ENCODE measurements around the gene SLX9.
A peak's percentile ranks its signal among the peaks of the same experiment; 100 is the strongest.

Gene SLX9

GRCh38 chr21:44977616-44978340 lies 37.9 kb downstream of the SLX9 start:
- no peak overlapping the region for H2BK5ac ChIP-seq (ENCODE audit: low read depth, low read length, poor library complexity)
- H3K79me2 ChIP-seq (ENCODE audit: control insufficient read depth, insufficient read depth, low read length, poor library complexity) = peaks cover 2% of the 10 kb centered on the region
- H3K23ac ChIP-seq (ENCODE audit: low read length) = no peak overlapping the region
- H3K27ac ChIP-seq (ENCODE audit: low read depth, low read length) = no peak overlapping the region
- H3K36me3 ChIP-seq (ENCODE audit: control insufficient read depth in 1 of 2, insufficient read depth in 2 of 2, low read length in 2 of 2) = peaks cover 24 to 29% of the 10 kb centered on the region in 2 experiments
- H2AFZ ChIP-seq (ENCODE audit: insufficient read depth, low read length, poor library complexity) = no peak overlapping the region
- no peak overlapping the region for H3K9ac ChIP-seq (ENCODE audit: low read length)
- no peak overlapping the region for H3K14ac ChIP-seq (ENCODE audit: low read length)
- no peaks in the 10 kb centered on the region for H3K9me3 ChIP-seq (ENCODE audit: insufficient read depth, low read depth, low read length)
- H3K4me3 ChIP-seq (ENCODE audit: low read depth, low read length) = no peak overlapping the region
- H4K91ac ChIP-seq (ENCODE audit: low read depth, low read length) = peak overlapping the region; percentile 32
- no peak overlapping the region for H2BK12ac ChIP-seq (ENCODE audit: low read length)
- no peak overlapping the region for H2AK5ac ChIP-seq (ENCODE audit: low read length)
- no CpG with 5 or more reads among the region's 22 CpGs for WGBS (ENCODE audit: extremely low coverage, insufficient coverage, insufficient read length)
- no peak overlapping the region for H3K4me2 ChIP-seq (ENCODE audit: low read length)
- H3K4ac ChIP-seq (ENCODE audit: low read depth, low read length) = no peak overlapping the region
- H3K18ac ChIP-seq (ENCODE audit: low read length) = no peak overlapping the region
- H3K79me1 ChIP-seq (ENCODE audit: low read length) = peaks cover 14% of the 10 kb centered on the region
- no peak overlapping the region for H4K8ac ChIP-seq (ENCODE audit: low read depth, low read length)
- DNase-seq = no peak
- no peak overlapping the region for H2BK120ac ChIP-seq (ENCODE audit: insufficient read depth, low read length, poor library complexity)
- no peaks in the 10 kb centered on the region for H3K27me3 ChIP-seq (ENCODE audit: insufficient read depth, low read length)
- no peak overlapping the region for H4K12ac ChIP-seq (ENCODE audit: low read depth, low read length)
- H3K4me1 ChIP-seq (ENCODE audit: control insufficient read depth in 1 of 2, insufficient read depth in 2 of 2, low read length in 2 of 2) = peaks cover 7 to 18% of the 10 kb centered on the region in 2 experiments

- no peak overlapping the region for H3K18ac ChIP-seq (ENCODE audit: low read length)
- no peaks in the 10 kb centered on the region for H3K9me3 ChIP-seq (ENCODE audit: insufficient read depth, low read depth, low read length)
- no peak overlapping the region for H3K4me3 ChIP-seq (ENCODE audit: low read depth, low read length)
- H2BK120ac ChIP-seq (ENCODE audit: insufficient read depth, low read length, poor library complexity) = no peak overlapping the region
- no peak overlapping the region for H3K9ac ChIP-seq (ENCODE audit: low read length)
- peak overlapping the region; percentile 11 for H4K8ac ChIP-seq (ENCODE audit: low read depth, low read length)
- no peak overlapping the region for H3K23ac ChIP-seq (ENCODE audit: low read length)
- no peak overlapping the region for H2AFZ ChIP-seq (ENCODE audit: insufficient read depth, low read length, poor library complexity)
- peaks cover 2% of the 10 kb centered on the region for H3K79me2 ChIP-seq (ENCODE audit: control insufficient read depth, insufficient read depth, low read length, poor library complexity)
- peak overlapping the region; percentile 69 for H2BK12ac ChIP-seq (ENCODE audit: low read length)
- no CpG with 5 or more reads among the region's 20 CpGs for WGBS (ENCODE audit: extremely low coverage, insufficient coverage, insufficient read length)
- peak overlapping the region; percentile 37 for H3K14ac ChIP-seq (ENCODE audit: low read length)
- peaks cover 14 to 23% of the 10 kb centered on the region in 2 experiments for H3K4me1 ChIP-seq (ENCODE audit: control insufficient read depth in 1 of 2, insufficient read depth in 2 of 2, low read length in 2 of 2)
- peaks cover 13 to 24% of the 10 kb centered on the region in 2 experiments for H3K36me3 ChIP-seq (ENCODE audit: control insufficient read depth in 1 of 2, insufficient read depth in 2 of 2, low read length in 2 of 2)
- no peak overlapping the region for H3K27ac ChIP-seq (ENCODE audit: low read depth, low read length)
- no peak overlapping the region for H2BK5ac ChIP-seq (ENCODE audit: low read depth, low read length, poor library complexity)
- no peak overlapping the region for H4K12ac ChIP-seq (ENCODE audit: low read depth, low read length)
- H3K79me1 ChIP-seq (ENCODE audit: low read length) = peaks cover 16% of the 10 kb centered on the region
- H3K27me3 ChIP-seq (ENCODE audit: insufficient read depth, low read length) = no peaks in the 10 kb centered on the region
- peak overlapping the region; percentile 41 for H2AK5ac ChIP-seq (ENCODE audit: low read length)
- no peak for DNase-seq
- H4K91ac ChIP-seq (ENCODE audit: low read depth, low read length) = peak overlapping the region; percentile 61
- H3K4ac ChIP-seq (ENCODE audit: low read depth, low read length) = no peak overlapping the region
- H3K4me2 ChIP-seq (ENCODE audit: low read length) = no peak overlapping the region
These were observed 40.1 kb downstream of the SLX9 start for GRCh38 chr21:44979687-44980561.

- H2AFZ ChIP-seq (ENCODE audit: insufficient read depth, low read length, poor library complexity) = no peak overlapping the region
- DNase-seq = no peak
- peaks cover 9 to 15% of the 10 kb centered on the region in 2 experiments for H3K36me3 ChIP-seq (ENCODE audit: control insufficient read depth in 1 of 2, insufficient read depth in 2 of 2, low read length in 2 of 2)
- peak overlapping the region; percentile 26 for H3K14ac ChIP-seq (ENCODE audit: low read length)
- H2BK120ac ChIP-seq (ENCODE audit: insufficient read depth, low read length, poor library complexity) = peak overlapping the region; percentile 26
- H3K9ac ChIP-seq (ENCODE audit: low read length) = no peak overlapping the region
- no peaks in the 10 kb centered on the region for H3K27me3 ChIP-seq (ENCODE audit: insufficient read depth, low read length)
- no peak overlapping the region for H3K27ac ChIP-seq (ENCODE audit: low read depth, low read length)
- peaks cover 23% of the 10 kb centered on the region for H3K79me1 ChIP-seq (ENCODE audit: low read length)
- H2BK12ac ChIP-seq (ENCODE audit: low read length) = peak overlapping the region; percentile 69
- H2AK5ac ChIP-seq (ENCODE audit: low read length) = peak overlapping the region; percentile 17
- H4K12ac ChIP-seq (ENCODE audit: low read depth, low read length) = no peak overlapping the region
- peak overlapping the region; percentile 61 for H4K91ac ChIP-seq (ENCODE audit: low read depth, low read length)
- no peak overlapping the region for H2BK5ac ChIP-seq (ENCODE audit: low read depth, low read length, poor library complexity)
- no CpG with 5 or more reads among the region's 38 CpGs for WGBS (ENCODE audit: extremely low coverage, insufficient coverage, insufficient read length)
- peaks cover 2% of the 10 kb centered on the region for H3K79me2 ChIP-seq (ENCODE audit: control insufficient read depth, insufficient read depth, low read length, poor library complexity)
- no peak overlapping the region for H3K4me2 ChIP-seq (ENCODE audit: low read length)
- H3K4ac ChIP-seq (ENCODE audit: low read depth, low read length) = no peak overlapping the region
- H3K23ac ChIP-seq (ENCODE audit: low read length) = no peak overlapping the region
- H3K4me3 ChIP-seq (ENCODE audit: low read depth, low read length) = no peak overlapping the region
- no peak overlapping the region for H3K18ac ChIP-seq (ENCODE audit: low read length)
- peak overlapping the region; percentile 11 for H4K8ac ChIP-seq (ENCODE audit: low read depth, low read length)
- no peaks in the 10 kb centered on the region for H3K9me3 ChIP-seq (ENCODE audit: insufficient read depth, low read depth, low read length)
- peaks cover 18 to 31% of the 10 kb centered on the region in 2 experiments for H3K4me1 ChIP-seq (ENCODE audit: control insufficient read depth in 1 of 2, insufficient read depth in 2 of 2, low read length in 2 of 2)
These were observed 41.0 kb downstream of the SLX9 start for GRCh38 chr21:44980562-44981489.

Data from trophoblast cell (in vitro differentiated cells and primary cell).